T follicular helper cell (primary cell): ENCODE data around the gene IFI27L1.

Experiments used
- DNase-seq: peaks from one replicate; pipeline ENCODE4 v3.0.0-alpha.2; 2020; ENCODE audit warnings: low read depth

IFI27L1 gene

GRCh38 chr14:94079891-94080620, 1.1 kb upstream of the IFI27L1 start:
- DNase-seq, result no peak

- no peak for DNase-seq
Observed at GRCh38 chr14:94081386-94081820, 293 bp downstream of the IFI27L1 start.

- DNase-seq, result no peak
Observed at GRCh38 chr14:94087891-94088290, 6.8 kb downstream of the IFI27L1 start.

- no peak for DNase-seq
Observed at GRCh38 chr14:94088516-94088915, 7.4 kb downstream of the IFI27L1 start.

- no peak for DNase-seq
Observed at GRCh38 chr14:94089479-94089878, 8.4 kb downstream of the IFI27L1 start.

- DNase-seq, result no peak
Observed at GRCh38 chr14:94093418-94093817, 12.3 kb downstream of the IFI27L1 start.

- no peak for DNase-seq
Observed at GRCh38 chr14:94097091-94097490, 16.0 kb downstream of the IFI27L1 start.

- no peak for DNase-seq
Observed at GRCh38 chr14:94098326-94098992, 17.3 kb downstream of the IFI27L1 start.

GRCh38 chr14:94099006-94099405, 17.9 kb downstream of the IFI27L1 start:
- DNase-seq, result no peak

GRCh38 chr14:94100847-94101246, 19.7 kb downstream of the IFI27L1 start:
- DNase-seq, result no peak

GRCh38 chr14:94101748-94102147, 20.6 kb downstream of the IFI27L1 start:
- no peak for DNase-seq

GRCh38 chr14:94102768-94103482, 21.8 kb downstream of the IFI27L1 start:
- no peak for DNase-seq

- DNase-seq, result no peak
Observed at GRCh38 chr14:94103554-94104150, 22.5 kb downstream of the IFI27L1 start.

GRCh38 chr14:94104731-94105130, 23.6 kb downstream of the IFI27L1 start:
- no peak for DNase-seq

GRCh38 chr14:94109915-94110250, 28.8 kb downstream of the IFI27L1 start:
- no peak for DNase-seq

GRCh38 chr14:94110552-94111181, 29.6 kb downstream of the IFI27L1 start, which contains the start of gene IFI27:
Gene IFI27 (plus strand): TSS chr14:94110736.
- no peak for DNase-seq

- DNase-seq, result no peak
Observed at GRCh38 chr14:94111276-94112095, 30.4 kb downstream of the IFI27L1 start.

GRCh38 chr14:94112513-94113063, 31.5 kb downstream of the IFI27L1 start:
- DNase-seq, result no peak

- no peak for DNase-seq
Observed at GRCh38 chr14:94113073-94113472, 32.0 kb downstream of the IFI27L1 start.

GRCh38 chr14:94113490-94113889, 32.4 kb downstream of the IFI27L1 start:
- no peak for DNase-seq
